Measurements from ENCODE around the gene NUDT1. TPM values are rescaled to one million over a fixed set of nuclear protein-coding genes. Genes with fewer than 3 reads are reported as not detected.

The NUDT1 gene
- total RNA-seq, 1 experiment from 2014 or later = 84.7 TPM

- Mint-ChIP-seq H3K4me3 (no peak overlapping the region), H3K27ac (peak overlapping the region; percentile 47 to 72 (median 57); a peak in 3 of 7 replicates), H3K4me1 (no peaks in the 10 kb centered on the region), H3K9me3 (peaks cover 3 to 10% of the 10 kb centered on the region in 2 experiments; a peak in 4 of 5 replicates), H3K36me3 (ENCODE audit: insufficient read depth in 1 of 3, low read depth in 3 of 3) (peaks cover 37 to 55% (median 48%) of the 10 kb centered on the region in 3 experiments), H3K27me3 (ENCODE audit: low read depth) (no peaks in the 10 kb centered on the region)
- no peak overlapping the region for H2BK12ac ChIP-seq (ENCODE audit: insufficient read length, low read depth, low read length)
- no peak overlapping the region for H3K4me2 ChIP-seq (ENCODE audit: insufficient read depth, insufficient read length, low read length)
- no peak overlapping the region for H3K56ac ChIP-seq (ENCODE audit: insufficient read length, low read depth, low read length)
- no peak overlapping the region for H3K9ac ChIP-seq (ENCODE audit: extremely low read depth, insufficient read length, low read length)
- H3K18ac ChIP-seq (ENCODE audit: insufficient read length, low read depth, low read length) = no peak overlapping the region
- H4K8ac ChIP-seq (replicated peaks; ENCODE audit: insufficient read length, low read depth, low read length) = no peak overlapping the region
- TF ChIP-seq CTCF (conservative IDR thresholded peaks at IDR 0.05) = no peak
- H3K79me2 ChIP-seq (ENCODE audit: insufficient read depth, low read length) = no peaks in the 10 kb centered on the region; the same call in 1 of the 2 replicates
- H3K9me3 ChIP-seq (ENCODE audit: control insufficient read depth, low read depth, low read length) = no peaks in the 10 kb centered on the region
- H2BK20ac ChIP-seq (ENCODE audit: low read depth, low read length, poor library complexity, severe bottlenecking) = no peak overlapping the region
- H2BK15ac ChIP-seq (ENCODE audit: low read depth, low read length) = no peak overlapping the region
- H3K23ac ChIP-seq (ENCODE audit: insufficient read length, low read depth, low read length) = no peak overlapping the region
- no peaks in the 10 kb centered on the region for H3K23me2 ChIP-seq (ENCODE audit: insufficient read length, low read depth, low read length, poor library complexity, severe bottlenecking)
- no peak overlapping the region for H2AK5ac ChIP-seq (ENCODE audit: insufficient read length, low read length)
- no peak overlapping the region for H3K27ac ChIP-seq (ENCODE audit: insufficient read length, low read depth, low read length)
- no CpG with 5 or more reads among the region's 32 CpGs for WGBS (ENCODE audit: extremely low coverage, insufficient read length, low lambda C conversion rate)
- peak; percentile 23 for DNase-seq
- no peak overlapping the region for H2AFZ ChIP-seq (ENCODE audit: low read length)
- no peaks in the 10 kb centered on the region for H4K20me1 ChIP-seq (ENCODE audit: control insufficient read depth, insufficient read depth, insufficient read length)
- H2BK5ac ChIP-seq (ENCODE audit: insufficient read length, low read length) = no peak overlapping the region
- H3K27me3 ChIP-seq (ENCODE audit: insufficient read depth, low read length) = no peaks in the 10 kb centered on the region; the same call in 1 of the 2 replicates
- no peak overlapping the region for H4K91ac ChIP-seq (ENCODE audit: insufficient read length, low read depth, low read length)
- no peaks in the 10 kb centered on the region for H3K4me1 ChIP-seq (ENCODE audit: insufficient read depth, low read length)
- no peak overlapping the region for H3T11ph ChIP-seq (ENCODE audit: low read length)
- no peak overlapping the region for H3K14ac ChIP-seq (ENCODE audit: insufficient read depth, low read length)
- no peak overlapping the region for H3K4ac ChIP-seq (ENCODE audit: low read depth, low read length)
- H4K5ac ChIP-seq (ENCODE audit: insufficient read length, low read depth, low read length) = no peak overlapping the region
- no peaks in the 10 kb centered on the region for H3K79me1 ChIP-seq (ENCODE audit: insufficient read depth, low read depth, low read length, poor library complexity, severe bottlenecking)
- H2BK120ac ChIP-seq (ENCODE audit: low read depth, low read length, poor library complexity, severe bottlenecking) = no peak overlapping the region
These were observed 45.3 kb upstream of the NUDT1 start for GRCh38 chr7:2196381-2197378.
